SK-N-SH (cell line): Measurements from ENCODE around the gene CNTNAP2. TPM values are rescaled to one million over a fixed set of nuclear protein-coding genes. Genes with fewer than 3 reads are reported as not detected.

Source experiments
- CTCF ChIA-PET: fragments of 300-600, 350-600 bp; formaldehyde crosslinking; extraction: SDS; loops from one replicate; lab custom pipeline; 2021; lab: Yijun Ruan, JAX
- POLR2A ChIA-PET: fragments of 350-600 bp; sonication (Branson Sonifier 250); formaldehyde crosslinking; extraction: SDS; loops from one replicate; lab custom pipeline; 2020; ENCODE audit warnings: antibody characterized with exemption, inconsistent platforms; lab: Yijun Ruan, JAX
- DNase-seq: peaks from one replicate; pipeline ENCODE4 v3.0.0; 2012
- H2AFZ ChIP-seq: fragments of 200-600 bp; sonication (generic); 2 replicates; pipeline ENCODE4 v1.8.1; 2016; ENCODE audit warnings: antibody characterized with exemption, mild to moderate bottlenecking, low read depth
- H3F3A ChIP-seq: fragments of 200-600 bp; sonication (generic); replicated peaks from 2 replicates; pipeline ENCODE3; 2016; ENCODE audit warnings: antibody characterized with exemption, mild to moderate bottlenecking; ENCODE audit not compliant: insufficient read depth
- H3K27ac ChIP-seq, 2 experiments: fragments of 200-500 bp in 1 of 2; fragments of 200-600 bp in 1 of 2; sonication (Bioruptor generic) in 1 of 2; sonication (generic), shearing (Covaris generic) in 1 of 2; 2 replicates each; pipeline versions ENCODE4 v1.5.1 to v1.6.1; 2014 to 2016; ENCODE audit warnings: low read depth in 2 of 2, inconsistent platforms in 1 of 2, low read length in 1 of 2, mild to moderate bottlenecking in 1 of 2, mixed read lengths in 1 of 2
- H3K27me3 ChIP-seq: fragments of 200-600 bp; sonication (generic), shearing (Covaris generic); 2 replicates; pipeline ENCODE4 v1.6.1; 2016; ENCODE audit warnings: mixed run types; ENCODE audit not compliant: insufficient read depth
- H3K36me3 ChIP-seq, 2 experiments: fragments of 200-500 bp in 1 of 2; fragments of 200-600 bp in 1 of 2; sonication (Bioruptor generic) in 1 of 2; sonication (generic) in 1 of 2; replicated peaks in 1 of 2; 2 replicates each; pipeline versions ENCODE3 to v1.5.1; 2014 to 2016; ENCODE audit warnings: low read length in 1 of 2, mild to moderate bottlenecking in 1 of 2; ENCODE audit not compliant: insufficient read depth in 2 of 2, control insufficient read depth in 1 of 2
- H3K4me1 ChIP-seq, 2 experiments: fragments of 200-500 bp in 1 of 2; fragments of 200-600 bp in 1 of 2; sonication (Bioruptor generic) in 1 of 2; sonication (generic), shearing (Covaris generic) in 1 of 2; 2 replicates each; pipeline versions ENCODE4 v1.5.1 to v1.6.1; 2014 to 2016; ENCODE audit warnings: low read depth in 1 of 2, low read length in 1 of 2, mixed run types in 1 of 2; ENCODE audit not compliant: insufficient read depth in 2 of 2, control insufficient read depth in 1 of 2
- H3K4me2 ChIP-seq: fragments of 200-600 bp; sonication (generic), shearing (Covaris generic); 2 replicates; pipeline ENCODE4 v1.6.1; 2017; ENCODE audit warnings: mixed run types
- H3K4me3 ChIP-seq, 2 experiments: fragments of 200-500 bp in 1 of 2; fragments of 200-600 bp in 1 of 2; sonication (Bioruptor generic) in 1 of 2; sonication (generic), shearing (Covaris generic) in 1 of 2; 2 replicates each; pipeline versions ENCODE4 v1.5.1 to v1.8.1; 2014 to 2016; ENCODE audit warnings: low read depth in 2 of 2, inconsistent platforms in 1 of 2, low read length in 1 of 2, mild to moderate bottlenecking in 1 of 2, mixed read lengths in 1 of 2, moderate library complexity in 1 of 2
- H3K79me2 ChIP-seq: fragments of 200-600 bp; sonication (generic); 2 replicates; pipeline ENCODE4 v1.8.1; 2017; ENCODE audit warnings: mild to moderate bottlenecking; ENCODE audit not compliant: insufficient read depth
- H3K9ac ChIP-seq: fragments of 200-600 bp; sonication (generic); 2 replicates; pipeline ENCODE4 v1.6.1; 2017; ENCODE audit warnings: mixed run types
- H3K9me2 ChIP-seq: fragments of 200-600 bp; sonication (generic); 2 replicates; pipeline ENCODE4 v1.6.1; 2017; ENCODE audit warnings: mixed run types
- H3K9me3 ChIP-seq: fragments of 200-600 bp; sonication (generic); 2 replicates; pipeline ENCODE4 v1.6.1; 2017; ENCODE audit warnings: mixed run types, mild to moderate bottlenecking, moderate library complexity
- H4K20me1 ChIP-seq: fragments of 200-600 bp; sonication (generic); 2 replicates; pipeline ENCODE4 v1.6.1; 2017; ENCODE audit warnings: mild to moderate bottlenecking, mixed run types; ENCODE audit not compliant: insufficient read depth
- EP300 ChIP-seq, 2 experiments: IDR thresholded peaks; 2 replicates each; pipeline versions ENCODE4 v1.4.0 to v1.6.1; 2012; ENCODE audit warnings: borderline replicate concordance in 1 of 2, low read depth in 1 of 2, low read length in 1 of 2
- FOSL2 ChIP-seq: IDR thresholded peaks from 2 replicates; pipeline ENCODE4 v1.4.0; 2012; ENCODE audit warnings: low read depth, mild to moderate bottlenecking, moderate library complexity, borderline replicate concordance
- FOXM1 ChIP-seq: IDR thresholded peaks from 2 replicates; pipeline ENCODE4 v1.4.0; 2012; ENCODE audit warnings: low read depth, mild to moderate bottlenecking
- NFIC ChIP-seq: IDR thresholded peaks from 2 replicates; pipeline ENCODE4 v1.4.0; 2012; ENCODE audit warnings: borderline replicate concordance
- RCOR1 ChIP-seq: fragments of 150-350 bp; IDR thresholded peaks from 2 replicates; pipeline ENCODE4 v1.6.1; 2017; ENCODE audit warnings: antibody characterized with exemption, low read length
- REST ChIP-seq: IDR thresholded peaks from 2 replicates; pipeline ENCODE4 v1.6.1; 2012; ENCODE audit warnings: mild to moderate bottlenecking, low read depth, low read length, moderate library complexity
- RFX5 ChIP-seq: IDR thresholded peaks from 2 replicates; pipeline ENCODE4 v1.6.1; 2012; ENCODE audit warnings: mild to moderate bottlenecking, improper control_type of control experiment, low read length
- TCF12 ChIP-seq: IDR thresholded peaks from 2 replicates; pipeline ENCODE4 v1.4.0; 2012
- YY1 ChIP-seq: IDR thresholded peaks from 2 replicates; pipeline ENCODE4 v1.4.0; 2012; ENCODE audit warnings: low read depth, mild to moderate bottlenecking
- WGBS: methylation state at CpG from one replicate; pipeline ENCODE4 v1.1.6; 2017; ENCODE audit warnings: low lambda C conversion rate; 5-methylcytosine and 5-hydroxymethylcytosine counted together
- polyA plus RNA-seq, 3 experiments: library from polyadenylated mRNA; depleted of rRNA; stranded (reverse); fragments of >200 nt; gene quantifications; 2 replicates each; pipeline ENCODE4 v1.2.3, GENCODE V29; 2012

CNTNAP2 gene
- polyA plus RNA-seq, 1 of the 3 experiments (the other 2 are of a cell fraction), result 3.4 TPM

GRCh38 chr7:146106319-146106718, 10.3 kb upstream of the CNTNAP2 start:
- no peak overlapping the region for H3K4me3 ChIP-seq
- H3F3A ChIP-seq, result no peaks in the 10 kb centered on the region
- H3K4me2 ChIP-seq, result no peak overlapping the region
- H3K27me3 ChIP-seq, result no peaks in the 10 kb centered on the region
- no peaks in the 10 kb centered on the region for H3K79me2 ChIP-seq
- ChIA-PET POLR2A (no interaction called here), CTCF (no interaction called here)
- no peak overlapping the region for H3K9ac ChIP-seq
- no peaks in the 10 kb centered on the region for H3K9me2 ChIP-seq
- TF ChIP-seq TCF12, result no peak
- TF ChIP-seq FOXM1, result no peak
- TF ChIP-seq FOSL2, result no peak
- no peak for TF ChIP-seq RFX5
- no peak for TF ChIP-seq RCOR1
- TF ChIP-seq EP300 (IDR thresholded peaks at IDR 0.05; ENCODE audit: borderline replicate concordance in 1 of 2, low read depth in 1 of 2, low read length in 1 of 2), result no peak
- TF ChIP-seq NFIC, result no peak
- H2AFZ ChIP-seq, result no peak overlapping the region
- no peaks in the 10 kb centered on the region for H4K20me1 ChIP-seq
- DNase-seq, result no peak
- H3K4me1 ChIP-seq, result no peaks in the 10 kb centered on the region
- no peaks in the 10 kb centered on the region for H3K36me3 ChIP-seq
- H3K9me3 ChIP-seq, result no peaks in the 10 kb centered on the region
- 10% methylated on average over 3 of the region's 3 CpGs for WGBS
- no peak overlapping the region for H3K27ac ChIP-seq

- peaks cover 0 to 13% of the 10 kb centered on the region in 2 experiments; a peak in 2 of 4 replicates for H3K4me1 ChIP-seq
- WGBS, result 6% methylated on average over 1 of the region's 1 CpG
- H3K36me3 ChIP-seq, result no peaks in the 10 kb centered on the region
- TF ChIP-seq YY1 (no peak), REST (peak; percentile 65; the same call in 1 of the 2 replicates)
- no peaks in the 10 kb centered on the region for H3K9me3 ChIP-seq
- no peaks in the 10 kb centered on the region for H4K20me1 ChIP-seq
- no peak for DNase-seq
- 0 out of 2 replicates have a peak, but pooled peaks cover 3% of the 10 kb centered on the region for H3K79me2 ChIP-seq
- H3K27ac ChIP-seq, result no peak overlapping the region
- H3K27me3 ChIP-seq, result no peaks in the 10 kb centered on the region
- CTCF ChIA-PET, result interaction anchor here (0.7 kb wide), 1 partner anchor 23 kb away, joined by 3 read pairs; no protein-coding TSS in a partner anchor
- no peak overlapping the region for H3K4me3 ChIP-seq
- H3K4me2 ChIP-seq, result no peak overlapping the region
- POLR2A ChIA-PET, result no interaction called here
- H3F3A ChIP-seq, result peaks cover 10% of the 10 kb centered on the region
- H3K9ac ChIP-seq, result no peak overlapping the region
- no peaks in the 10 kb centered on the region for H3K9me2 ChIP-seq
- H2AFZ ChIP-seq, result no peak overlapping the region
These were observed 3.8 kb upstream of the CNTNAP2 start for GRCh38 chr7:146112755-146113154.
